K562 (cell line): Measurements from ENCODE around the gene ANO7. TPM values are rescaled to one million over a fixed set of nuclear protein-coding genes. Genes with fewer than 3 reads are reported as not detected.

Experiments
- ATAC-seq: fragments of 200-7000 bp; cut with Tn5 transposase; 3 replicates; pipeline ENCODE4 v1.9.1; 2020; ENCODE audit warnings: moderate library complexity
- BruUV-seq: library from RNA; stranded (reverse); fragments of 400-500 nt; replicated peaks from 2 replicates; lab custom pipeline; 2021; lab: Mats Ljungman, UMichigan
- CTCF ChIA-PET: fragments of 300-600 bp; formaldehyde crosslinking; extraction: SDS; loops from one replicate; lab custom pipeline; 2021; ENCODE audit warnings: low intra/inter-chr PET ratio; lab: Yijun Ruan, JAX
- POLR2A ChIA-PET: fragments of 300-600, 350-650 bp; sonication (Branson Sonifier 250); formaldehyde crosslinking; extraction: SDS; loops from one replicate; lab custom pipeline; 2021; ENCODE audit warnings: antibody characterized with exemption, inconsistent platforms; lab: Yijun Ruan, JAX
- DNase-seq, 4 experiments: peaks; one replicate each; pipeline versions ENCODE4 v3.0.0 to v3.0.0-alpha.2; 2011 to 2018; ENCODE audit warnings: low spot score in 3 of 4, mixed read lengths in 3 of 4; ENCODE audit errors: extremely low read depth in 1 of 4
- FAIRE-seq: peaks from 2 replicates; lab custom pipeline; 2011; peaks lifted over from hg19 to GRCh38; lab: Jason Lieb, UNC
- H2AFZ ChIP-seq: 2 replicates; pipeline ENCODE4 v1.6.0; 2011; ENCODE audit warnings: low read depth, low read length, control low read depth, inconsistent platforms
- H3K27ac ChIP-seq: fragments of 200-600 bp; 3 replicates; pipeline ENCODE4 v1.8.0; 2011; ENCODE audit warnings: low read depth, mild to moderate bottlenecking, control low read depth, inconsistent platforms, low read length, moderate library complexity, mixed read lengths; ENCODE audit errors: extremely low read depth
- H3K27me3 ChIP-seq, 2 experiments: fragments of 300-600 bp in 1 of 2; 2 replicates in 1 of 2; 3 replicates in 1 of 2; pipeline versions ENCODE4 v1.6.0 to v1.8.0; 2011; ENCODE audit warnings: inconsistent platforms in 2 of 2, low read length in 2 of 2, mild to moderate bottlenecking in 1 of 2, mixed read lengths in 1 of 2, moderate library complexity in 1 of 2; ENCODE audit not compliant: control insufficient read depth in 2 of 2, insufficient read depth in 2 of 2
- H3K36me3 ChIP-seq: fragments of 300-600 bp; 3 replicates; pipeline ENCODE4 v1.8.0; 2011; ENCODE audit warnings: mild to moderate bottlenecking, low read length, inconsistent platforms; ENCODE audit not compliant: control insufficient read depth, insufficient read depth
- H3K4me1 ChIP-seq, 2 experiments: fragments of 200-600 bp in 1 of 2; replicated peaks in 1 of 2; 2 replicates in 1 of 2; 3 replicates in 1 of 2; pipeline versions ENCODE4 v1.5.1 to v1.8.0; 2011; ENCODE audit warnings: inconsistent platforms in 2 of 2, low read length in 2 of 2, mild to moderate bottlenecking in 1 of 2, mixed read lengths in 1 of 2, moderate library complexity in 1 of 2; ENCODE audit not compliant: control insufficient read depth in 2 of 2, insufficient read depth in 2 of 2
- H3K4me2 ChIP-seq: 2 replicates; pipeline ENCODE4 v1.6.1; 2011; ENCODE audit warnings: low read length, control low read depth, inconsistent platforms, mixed read lengths; ENCODE audit not compliant: insufficient read depth
- H3K4me3 ChIP-seq: fragments of 200-600 bp; sonication (generic), shearing (Covaris generic); 2 replicates; pipeline ENCODE4 v1.5.1; 2016; ENCODE audit warnings: control low read depth, inconsistent platforms
- H3K79me2 ChIP-seq: fragments of 200-600 bp; 3 replicates; pipeline ENCODE4 v1.8.0; 2011; ENCODE audit warnings: low read length, inconsistent platforms; ENCODE audit not compliant: control insufficient read depth, insufficient read depth
- H3K9ac ChIP-seq, 2 experiments: 2 replicates each; pipeline versions ENCODE4 v1.6.0 to v1.6.1; 2011; ENCODE audit warnings: low read depth in 2 of 2, low read length in 2 of 2, control low read depth in 1 of 2, inconsistent platforms in 1 of 2, mild to moderate bottlenecking in 1 of 2, mixed read lengths in 1 of 2; ENCODE audit not compliant: insufficient read depth in 1 of 2
- H3K9me1 ChIP-seq: one replicate; pipeline ENCODE4 v1.6.0; 2011; ENCODE audit warnings: inconsistent platforms, mild to moderate bottlenecking, low read length, moderate library complexity; ENCODE audit not compliant: control insufficient read depth, insufficient read depth
- H3K9me3 ChIP-seq: replicated peaks from 2 replicates; pipeline ENCODE4 v1.5.1; 2011; ENCODE audit warnings: low read depth, low read length, inconsistent platforms; ENCODE audit not compliant: control insufficient read depth, insufficient read depth
- H4K20me1 ChIP-seq: replicated peaks from 2 replicates; pipeline ENCODE4 v1.6.1; 2011; ENCODE audit warnings: low read length, inconsistent platforms, mixed read lengths; ENCODE audit not compliant: control insufficient read depth, insufficient read depth
- BCLAF1 ChIP-seq, 2 experiments: fragments of 450-650 bp in 1 of 2; IDR thresholded peaks; 2 replicates each; pipeline ENCODE4 v1.6.1; 2011 to 2017; ENCODE audit warnings: low read depth in 2 of 2, antibody characterized with exemption in 1 of 2, borderline replicate concordance in 1 of 2, low read length in 1 of 2, mild to moderate bottlenecking in 1 of 2, mixed read lengths in 1 of 2; ENCODE audit not compliant: control insufficient read depth in 1 of 2
- E2F8 ChIP-seq: fragments of 450-650 bp; IDR thresholded peaks from 2 replicates; pipeline ENCODE4 v1.7.1; 2018; ENCODE audit warnings: mild to moderate bottlenecking, low read depth; ENCODE audit not compliant: partially characterized antibody
- GTF3C2 ChIP-seq: IDR thresholded peaks from 3 replicates; pipeline ENCODE4 v1.6.1; 2011; ENCODE audit warnings: borderline replicate concordance, mild to moderate bottlenecking, moderate library complexity; ENCODE audit not compliant: insufficient read length; ENCODE audit errors: extremely low read depth
- NCOA1 ChIP-seq: fragments of 450-650 bp; IDR thresholded peaks from 2 replicates; pipeline ENCODE4 v1.6.1; 2016; ENCODE audit warnings: low read depth
- SMAD3 ChIP-seq: fragments of 450-650 bp; formaldehyde crosslinking; conservative IDR thresholded peaks from 2 replicates; pipeline ENCODE4 v1.4.0; 2020; ENCODE audit warnings: mild to moderate bottlenecking
- SNAPC5 ChIP-seq: fragments of 250-450 bp; sonication (Bioruptor Pico); IDR thresholded peaks from 2 replicates; pipeline ENCODE4 v1.8.0; 2021; ENCODE audit warnings: moderate library complexity, mild to moderate bottlenecking, inconsistent platforms
- USF1 ChIP-seq: sonication (generic); formaldehyde crosslinking; IDR thresholded peaks from 2 replicates; pipeline ENCODE4 v1.9.0; 2022; ENCODE audit warnings: mild to moderate bottlenecking, missing genetic modification reagents
- WGBS: fragments of 100-300 bp; shearing (Covaris generic); methylation state at CpG from one replicate; pipeline ENCODE4 v1.1.6; 2016; ENCODE audit warnings: low coverage, mixed read lengths; ENCODE audit not compliant: insufficient coverage; ENCODE audit errors: missing lambda C conversion rate; 5-methylcytosine and 5-hydroxymethylcytosine counted together
- in situ Hi-C: fragments of 300-500 bp; cut with MboI; formaldehyde crosslinking; loops from 4 replicates; pipeline ENCODE4 v1.15.0; 2018; ENCODE audit warnings: inconsistent platforms, mixed read lengths
- intact Hi-C: fragments of 100-400 bp; cut with micrococcal nuclease; formaldehyde crosslinking; loops from 2 replicates; pipeline ENCODE4 v1.14.2; 2022
- polyA plus RNA-seq, 8 experiments: library from polyadenylated mRNA; depleted of rRNA in 4 of 8; stranded (reverse) in 5 of 8; unstranded in 3 of 8; fragments of >200 nt; fragmentation: Nextera tagmentation in 2 of 8; fragmentation: Illumina TruSeq in 1 of 8; extraction: Ambion mirVana in 2 of 8; extraction: Trizol in 1 of 8; gene quantifications; 2 replicates each; pipeline versions ENCODE4 v1.2.1 to v1.2.3, GENCODE V29; 2011 to 2014; ENCODE audit warnings: inconsistent platforms in 1 of 8, missing spikeins in 1 of 8
- total RNA-seq, 7 experiments: library from RNA; depleted of rRNA in 6 of 7; stranded (reverse); fragments of >200 nt in 6 of 7; fragmentation: Illumina TruSeq in 2 of 7; extraction: Trizol in 2 of 7; gene quantifications; 2 replicates each; pipeline versions ENCODE4 v1.2.1 to v1.2.3, GENCODE V29; 2011 to 2021; ENCODE audit warnings: low replicate concordance in 1 of 7

The ANO7 gene
- total and polyA plus RNA-seq, 9 of the 15 experiments (the other 6 are each of a cell fraction or from before 2014, with no cell fraction given) = 0.28 to 5.1 (median 1.1) TPM

- 39% methylated on average over 9 of the region's 14 CpGs for WGBS
- peaks cover 2 to 25% of the 10 kb centered on the region in 2 experiments; a peak in 3 of 5 replicates for H3K4me1 ChIP-seq
- no TSS peak for BruUV-seq
- H3K9ac ChIP-seq = no peak overlapping the region; a peak in 1 of 4 replicates
- H3K4me2 ChIP-seq = no peak overlapping the region
- no peak overlapping the region for H3K4me3 ChIP-seq
- no peak overlapping the region for H3K27ac ChIP-seq
- H3K27me3 ChIP-seq = peaks cover 5 to 37% of the 10 kb centered on the region in 2 experiments; a peak in 4 of 5 replicates
- peaks cover 15% of the 10 kb centered on the region for H3K79me2 ChIP-seq
- H3K9me1 ChIP-seq = no peaks in the 10 kb centered on the region
- no peak overlapping the region for H2AFZ ChIP-seq
- H3K36me3 ChIP-seq = 0 out of 3 replicates have a peak, but pooled peaks cover 3% of the 10 kb centered on the region
- POLR2A ChIA-PET = interaction anchor here (0.5 to 1.1 kb wide), 4 partner anchors 10 to 283 kb away, joined by 3 to 4 read pairs (median 3); no protein-coding TSS in a partner anchor
- ATAC-seq (no peak), DNase-seq (no peak), FAIRE-seq (no peak)
- H4K20me1 ChIP-seq = peaks cover 5% of the 10 kb centered on the region; the same call in 1 of the 2 replicates
- intact Hi-C loops = loop anchor here (5.0 kb wide), 1 partner anchor 139 kb away; no protein-coding TSS in a partner anchor
- CTCF ChIA-PET = no interaction called here
- in situ Hi-C loops = no loop called here
- no peaks in the 10 kb centered on the region for H3K9me3 ChIP-seq
- TF ChIP-seq SMAD3 (CRISPR knock-in tag) = no peak
- no peak for TF ChIP-seq BCLAF1 (IDR thresholded peaks at IDR 0.05; ENCODE audit: borderline replicate concordance in 1 of 2, control insufficient read depth in 1 of 2, low read depth in 2 of 2, low read length in 1 of 2)
- no peak for TF ChIP-seq GTF3C2
- TF ChIP-seq NCOA1 = no peak
- no peak for TF ChIP-seq USF1 (CRISPR knock-in tag)
- no peak for TF ChIP-seq SNAPC5 (CRISPR knock-in tag)
- no peak for TF ChIP-seq E2F8
Observed at GRCh38 chr2:241216211-241216761, 27.8 kb downstream of the ANO7 start.
